22Rv1 (cell line): ENCODE measurements around the gene ASTN2.

Experiments
- H3K27ac ChIP-seq: fragments of 450-650 bp; 2 replicates; pipeline ENCODE4 v1.5.1; 2017
- CTCF ChIP-seq: fragments of 450-650 bp; IDR thresholded peaks from 2 replicates; pipeline ENCODE4 v1.5.1; 2017; ENCODE audit warnings: mild to moderate bottlenecking
- ZFX ChIP-seq: fragments of 450-650 bp; IDR thresholded peaks from 2 replicates; pipeline ENCODE4 v1.6.1; 2017; ENCODE audit warnings: antibody characterized with exemption, borderline replicate concordance

Gene ASTN2

GRCh38 chr9:117409321-117409720 is 5.5 kb downstream of the ASTN2 start:
- no peak overlapping the region for H3K27ac ChIP-seq
- no peak for TF ChIP-seq ZFX
- no peak for TF ChIP-seq CTCF

GRCh38 chr9:117407436-117408022 is 7.3 kb downstream of the ASTN2 start:
- TF ChIP-seq CTCF (no peak), ZFX (no peak)
- H3K27ac ChIP-seq: no peak overlapping the region

GRCh38 chr9:117405950-117406705 is 8.7 kb downstream of the ASTN2 start:
- H3K27ac ChIP-seq: no peak overlapping the region
- TF ChIP-seq ZFX: no peak
- no peak for TF ChIP-seq CTCF

- TF ChIP-seq ZFX (no peak), CTCF (no peak)
Measured at GRCh38 chr9:117403848-117404247, 11.0 kb downstream of the ASTN2 start.

GRCh38 chr9:117403403-117403811 is 11.4 kb downstream of the ASTN2 start:
- no peak overlapping the region for H3K27ac ChIP-seq
- TF ChIP-seq CTCF (no peak), ZFX (no peak)

More at GRCh38 chr9:117403848-117404247, 11.0 kb downstream of the ASTN2 start:
- H3K27ac ChIP-seq: no peak overlapping the region

- TF ChIP-seq ZFX: no peak
- TF ChIP-seq CTCF: no peak
- peak overlapping the region; percentile 95 for H3K27ac ChIP-seq
Measured at GRCh38 chr9:117400171-117400570, 14.7 kb downstream of the ASTN2 start.

GRCh38 chr9:117395151-117395650 is 19.7 kb downstream of the ASTN2 start:
- H3K27ac ChIP-seq: no peak overlapping the region
- no peak for TF ChIP-seq ZFX
- TF ChIP-seq CTCF: no peak
